Osteocyte (in vitro differentiated cells): ENCODE data around the gene UBE2D3. TPM values are rescaled to one million over a fixed set of nuclear protein-coding genes. Genes with fewer than 3 reads are reported as not detected.
A peak's percentile ranks its signal among the peaks of the same experiment; 100 is the strongest.

ENCODE experiments used
- DNase-seq: peaks from one replicate; pipeline ENCODE4 v3.0.0; 2021; ENCODE audit warnings: mixed read lengths; ENCODE audit not compliant: unreplicated experiment; ENCODE audit errors: extremely low spot score
- H3K27ac Mint-ChIP-seq: one replicate; pipeline ENCODE4 v1.8.0; 2021; ENCODE audit warnings: mild to moderate bottlenecking, mixed read lengths; ENCODE audit not compliant: unreplicated experiment
- H3K27me3 Mint-ChIP-seq: one replicate; pipeline ENCODE4 v1.8.0; 2021; ENCODE audit warnings: mixed read lengths; ENCODE audit not compliant: unreplicated experiment
- H3K36me3 Mint-ChIP-seq: one replicate; pipeline ENCODE4 v1.8.0; 2021; ENCODE audit warnings: mixed read lengths; ENCODE audit not compliant: unreplicated experiment
- H3K4me1 Mint-ChIP-seq: one replicate; pipeline ENCODE4 v1.8.0; 2021; ENCODE audit warnings: mixed read lengths; ENCODE audit not compliant: unreplicated experiment
- H3K4me3 Mint-ChIP-seq: one replicate; pipeline ENCODE4 v1.8.0; 2021; ENCODE audit warnings: mild to moderate bottlenecking, moderate library complexity, mixed read lengths; ENCODE audit not compliant: unreplicated experiment
- H3K9me3 Mint-ChIP-seq: one replicate; pipeline ENCODE4 v1.8.0; 2021; ENCODE audit warnings: mixed read lengths; ENCODE audit not compliant: unreplicated experiment
- CTCF ChIP-seq: fragments of 200-600 bp; sonication (generic); IDR thresholded peaks from 2 replicates; pipeline ENCODE4 v1.5.0; 2021; ENCODE audit warnings: antibody characterized with exemption, mild to moderate bottlenecking, moderate library complexity
- total RNA-seq: library from RNA; stranded (reverse); gene quantifications from 2 replicates; pipeline ENCODE4 v1.2.1, GENCODE V29; 2021

Gene UBE2D3
- total RNA-seq, 1 donor from 2014 or later = 247 TPM

DNA sequence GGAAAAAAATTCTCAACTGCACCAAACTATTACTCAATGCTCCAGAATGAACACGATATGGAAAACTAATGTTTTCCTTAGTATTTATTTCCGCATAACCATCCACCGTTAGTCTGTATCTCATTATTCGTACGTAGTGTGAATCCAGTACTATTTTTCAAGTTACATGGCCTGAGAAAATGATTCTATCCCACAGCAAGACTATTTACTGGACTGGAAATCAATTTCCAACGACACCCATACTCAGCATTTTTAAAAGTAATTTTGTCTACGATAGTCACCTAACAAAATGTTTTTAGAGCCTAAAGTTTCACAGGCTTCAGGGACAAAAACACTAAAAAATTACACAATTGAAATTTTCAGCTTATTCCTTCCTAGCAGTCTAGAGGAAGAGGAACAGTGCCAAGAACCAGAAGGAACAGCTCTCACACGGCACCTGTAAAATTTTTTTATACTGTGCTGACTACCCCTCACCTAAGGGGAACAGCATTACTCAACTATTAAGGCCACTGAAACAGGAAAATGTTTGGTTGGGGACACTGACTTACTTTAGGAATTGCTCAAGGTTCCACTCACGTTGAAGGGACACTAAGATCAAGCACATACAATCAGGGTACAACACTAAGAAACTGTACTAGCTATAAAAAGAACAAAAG lies 9.6 kb downstream of the UBE2D3 start:
- H3K27me3 Mint-ChIP-seq = no peaks in the 10 kb centered on the region
- H3K9me3 Mint-ChIP-seq = no peaks in the 10 kb centered on the region
- no peak for DNase-seq
- H3K4me3 Mint-ChIP-seq = no peak overlapping the region
- H3K27ac Mint-ChIP-seq = no peak overlapping the region
- H3K4me1 Mint-ChIP-seq = peaks cover 80% of the 10 kb centered on the region
- TF ChIP-seq CTCF = no peak
- peaks cover 21% of the 10 kb centered on the region for H3K36me3 Mint-ChIP-seq

DNA sequence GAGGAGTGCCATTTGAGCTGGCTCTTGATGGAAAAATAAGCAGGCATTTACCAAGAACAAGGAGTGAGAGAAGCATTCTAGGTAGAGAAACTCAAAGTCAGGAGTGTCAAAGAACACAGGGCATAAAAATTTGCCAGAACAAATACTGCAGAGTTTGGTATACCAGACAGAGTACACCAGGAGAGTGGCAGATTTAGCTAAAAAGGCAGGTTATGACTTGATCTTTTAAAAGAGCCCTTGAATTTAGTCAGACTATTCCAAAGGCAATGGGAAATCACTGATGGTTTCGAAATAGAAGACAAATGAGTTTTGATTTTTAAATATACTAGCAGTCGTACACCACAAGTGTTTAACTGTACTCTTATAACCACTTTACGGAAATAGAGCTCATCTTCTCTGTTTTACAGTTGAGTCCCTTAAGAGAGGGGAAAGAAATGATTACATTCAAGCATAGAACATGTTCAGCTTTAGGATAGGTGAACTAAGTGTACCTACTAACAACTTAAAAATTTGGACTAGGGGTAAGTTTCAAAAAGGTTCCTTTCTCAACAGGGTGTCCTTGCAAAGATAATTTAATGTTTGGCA lies 10.2 kb downstream of the UBE2D3 start:
- Mint-ChIP-seq H3K27me3 (no peaks in the 10 kb centered on the region), H3K4me1 (peaks cover 80% of the 10 kb centered on the region), H3K36me3 (peaks cover 19% of the 10 kb centered on the region), H3K27ac (peak overlapping the region; percentile 71), H3K4me3 (no peak overlapping the region), H3K9me3 (no peaks in the 10 kb centered on the region)
- DNase-seq = no peak
- TF ChIP-seq CTCF = no peak

- DNase-seq = no peak
- Mint-ChIP-seq H3K9me3 (no peaks in the 10 kb centered on the region), H3K4me3 (no peak overlapping the region), H3K4me1 (peaks cover 76% of the 10 kb centered on the region), H3K27ac (peak overlapping the region; percentile 71), H3K27me3 (no peaks in the 10 kb centered on the region), H3K36me3 (peaks cover 24% of the 10 kb centered on the region)
- no peak for TF ChIP-seq CTCF
These were observed 11.4 kb downstream of the UBE2D3 start for GRCh38 chr4:102815981-102816380.

DNA sequence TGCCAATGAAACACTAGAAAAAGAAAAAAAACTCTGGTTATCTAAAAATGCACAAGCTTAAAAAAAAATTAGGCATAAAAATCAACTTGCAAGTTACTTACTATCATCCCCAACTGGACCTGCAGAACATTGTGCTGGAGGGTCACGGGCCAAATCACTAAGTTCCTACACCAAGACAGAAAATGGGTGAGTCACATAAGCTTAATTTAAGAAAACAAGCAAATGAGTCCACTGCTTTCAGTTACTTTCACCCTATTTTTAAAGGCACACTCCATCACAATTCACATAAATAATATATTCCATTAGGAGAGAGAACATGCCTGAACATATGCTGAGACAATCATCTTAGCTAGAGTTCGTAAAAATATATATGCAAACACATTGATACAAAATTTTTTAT lies 17.7 kb downstream of the UBE2D3 start:
- TF ChIP-seq CTCF = no peak
- no peak for DNase-seq
- peaks cover 33% of the 10 kb centered on the region for H3K36me3 Mint-ChIP-seq
- H3K27ac Mint-ChIP-seq = peak overlapping the region; percentile 71
- H3K4me1 Mint-ChIP-seq = peaks cover 55% of the 10 kb centered on the region
- H3K27me3 Mint-ChIP-seq = no peaks in the 10 kb centered on the region
- H3K4me3 Mint-ChIP-seq = peak overlapping the region; percentile 15
- no peaks in the 10 kb centered on the region for H3K9me3 Mint-ChIP-seq

- H3K9me3 Mint-ChIP-seq = no peaks in the 10 kb centered on the region
- peaks cover 33% of the 10 kb centered on the region for H3K36me3 Mint-ChIP-seq
- no peaks in the 10 kb centered on the region for H3K27me3 Mint-ChIP-seq
- no peak for DNase-seq
- peaks cover 52% of the 10 kb centered on the region for H3K4me1 Mint-ChIP-seq
- no peak overlapping the region for H3K4me3 Mint-ChIP-seq
- H3K27ac Mint-ChIP-seq = peak overlapping the region; percentile 71
- TF ChIP-seq CTCF = no peak
These were observed 18.2 kb downstream of the UBE2D3 start for GRCh38 chr4:102809190-102809589.
